Effector memory CD8-positive, alpha-beta T cell (primary cell): ENCODE results near the gene SIRT7.
"Not testable (repeated sequence)": the region's sequence is repeated elsewhere in the genome, so short reads cannot be mapped to it uniquely, and the experiment has no call there.

ENCODE experiments used
- ATAC-seq: fragments of 150-1000 bp; cut with Tn5 transposase; replicated peaks from 2 replicates; pipeline ENCODE4 v1.10.0; 2021; ENCODE audit warnings: mild to moderate bottlenecking, moderate library complexity
- DNase-seq, 3 experiments: peaks; one replicate each; pipeline ENCODE4 v3.0.0; 2021
- H3K27ac Mint-ChIP-seq, 2 donors: one replicate each; pipeline ENCODE4 v1.8.0; 2022; ENCODE audit warnings: mild to moderate bottlenecking in 2 of 2, mixed read lengths in 2 of 2, moderate library complexity in 2 of 2
- H3K27me3 Mint-ChIP-seq, 2 donors: one replicate each; pipeline ENCODE4 v1.8.0; 2022; ENCODE audit warnings: mixed read lengths in 2 of 2
- H3K36me3 Mint-ChIP-seq: one replicate; pipeline ENCODE4 v1.8.0; 2022; ENCODE audit warnings: mild to moderate bottlenecking, moderate library complexity, mixed read lengths; ENCODE audit not compliant: insufficient read depth
- H3K4me1 Mint-ChIP-seq, 2 donors: one replicate each; pipeline ENCODE4 v1.8.0; 2022; ENCODE audit warnings: low read depth in 2 of 2, mixed read lengths in 2 of 2
- H3K4me3 Mint-ChIP-seq, 2 donors: one replicate each; pipeline ENCODE4 v1.8.0; 2022; ENCODE audit warnings: mild to moderate bottlenecking in 2 of 2, mixed read lengths in 2 of 2, moderate library complexity in 2 of 2
- H3K9me3 Mint-ChIP-seq, 2 donors: one replicate each; pipeline ENCODE4 v1.8.0; 2022; ENCODE audit warnings: mixed read lengths in 2 of 2

Gene SIRT7

DNA sequence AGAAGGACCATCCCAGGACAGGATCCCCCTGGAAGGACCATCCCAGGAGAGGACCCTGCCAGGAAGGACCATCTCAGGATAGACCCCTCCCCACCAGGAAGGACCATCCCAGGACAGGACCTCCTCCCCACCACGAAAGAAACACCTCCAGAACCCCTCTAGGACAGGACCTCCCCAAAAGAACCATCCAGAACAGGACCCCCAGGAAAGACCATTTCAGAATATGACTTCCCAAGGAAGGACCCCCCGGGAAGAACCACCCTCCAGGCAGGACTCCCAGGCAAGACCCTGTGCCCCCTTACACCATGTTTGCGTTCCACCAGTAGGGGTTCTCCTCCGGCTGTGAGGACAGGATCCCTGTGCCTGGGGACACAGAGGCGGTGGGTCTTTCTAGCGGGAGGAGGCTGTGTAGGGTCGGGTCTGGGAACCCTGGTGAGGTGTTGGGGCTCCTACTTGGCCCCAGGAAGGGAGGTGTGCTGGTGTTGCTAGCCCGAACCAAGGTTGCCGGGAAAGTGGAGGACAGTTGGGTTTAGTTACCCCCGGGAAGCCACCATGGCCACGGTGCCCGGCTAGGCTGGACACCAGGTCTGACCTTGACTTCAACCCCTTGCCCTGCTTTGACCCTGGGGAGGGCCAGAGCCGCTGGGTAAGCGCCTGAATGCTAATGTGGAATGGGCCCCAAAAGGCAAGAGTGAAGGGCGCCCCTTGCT lies 40.8 kb upstream of the SIRT7 start:
- no peak for DNase-seq
- Mint-ChIP-seq H3K4me3 (peak overlapping the region; percentile 63 to 68), H3K9me3 (no peaks in the 10 kb centered on the region), H3K4me1 (peaks cover 0 to 2% of the 10 kb centered on the region in 2 donors), H3K27ac (no peak overlapping the region), H3K36me3 (no peaks in the 10 kb centered on the region), H3K27me3 (peaks cover 19 to 44% of the 10 kb centered on the region in 2 donors)
- ATAC-seq: no peak

DNA sequence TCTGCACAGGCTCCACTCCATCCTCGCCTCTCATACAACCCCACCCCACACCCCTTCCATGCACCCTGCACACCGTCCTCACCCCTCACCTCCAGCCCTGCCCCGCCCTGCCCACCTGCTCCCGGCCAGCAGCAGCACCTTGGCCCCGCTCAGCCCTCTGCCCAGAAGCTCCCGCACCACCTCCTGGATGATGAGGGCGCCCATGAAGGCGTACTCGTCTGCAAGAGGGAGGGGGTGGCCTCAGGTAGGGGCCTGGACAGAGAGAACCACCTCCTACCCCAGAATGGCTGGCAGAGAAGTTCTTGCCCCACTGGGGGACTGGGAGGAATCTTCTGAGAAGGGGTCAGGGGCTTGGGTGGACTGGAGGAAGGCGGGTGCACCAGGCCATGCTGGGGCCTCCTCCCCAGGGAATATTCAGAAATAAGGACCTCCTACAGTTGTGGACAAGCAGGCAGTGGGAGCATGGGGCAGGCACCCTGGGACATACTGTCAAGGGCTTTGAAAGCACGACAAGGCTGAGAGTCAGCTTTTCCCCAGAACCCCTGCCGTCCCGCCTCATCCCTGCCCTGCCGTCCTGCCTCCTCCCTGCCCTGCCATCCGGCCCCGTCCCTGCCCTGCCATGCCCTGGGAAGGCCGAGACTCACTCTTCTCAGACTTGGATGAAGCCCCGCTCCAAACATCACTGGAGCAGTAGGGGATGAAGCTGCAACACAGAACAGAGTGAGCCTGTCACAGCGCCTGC lies 39.9 kb upstream of the SIRT7 start:
- ATAC-seq (no peak), DNase-seq (no peak)
- Mint-ChIP-seq H3K4me1 (no peaks in the 10 kb centered on the region), H3K4me3 (peak overlapping the region; percentile 63 to 68), H3K27ac (no peak overlapping the region), H3K9me3 (no peaks in the 10 kb centered on the region), H3K36me3 (no peaks in the 10 kb centered on the region), H3K27me3 (peaks cover 18 to 35% of the 10 kb centered on the region in 2 donors)

DNA sequence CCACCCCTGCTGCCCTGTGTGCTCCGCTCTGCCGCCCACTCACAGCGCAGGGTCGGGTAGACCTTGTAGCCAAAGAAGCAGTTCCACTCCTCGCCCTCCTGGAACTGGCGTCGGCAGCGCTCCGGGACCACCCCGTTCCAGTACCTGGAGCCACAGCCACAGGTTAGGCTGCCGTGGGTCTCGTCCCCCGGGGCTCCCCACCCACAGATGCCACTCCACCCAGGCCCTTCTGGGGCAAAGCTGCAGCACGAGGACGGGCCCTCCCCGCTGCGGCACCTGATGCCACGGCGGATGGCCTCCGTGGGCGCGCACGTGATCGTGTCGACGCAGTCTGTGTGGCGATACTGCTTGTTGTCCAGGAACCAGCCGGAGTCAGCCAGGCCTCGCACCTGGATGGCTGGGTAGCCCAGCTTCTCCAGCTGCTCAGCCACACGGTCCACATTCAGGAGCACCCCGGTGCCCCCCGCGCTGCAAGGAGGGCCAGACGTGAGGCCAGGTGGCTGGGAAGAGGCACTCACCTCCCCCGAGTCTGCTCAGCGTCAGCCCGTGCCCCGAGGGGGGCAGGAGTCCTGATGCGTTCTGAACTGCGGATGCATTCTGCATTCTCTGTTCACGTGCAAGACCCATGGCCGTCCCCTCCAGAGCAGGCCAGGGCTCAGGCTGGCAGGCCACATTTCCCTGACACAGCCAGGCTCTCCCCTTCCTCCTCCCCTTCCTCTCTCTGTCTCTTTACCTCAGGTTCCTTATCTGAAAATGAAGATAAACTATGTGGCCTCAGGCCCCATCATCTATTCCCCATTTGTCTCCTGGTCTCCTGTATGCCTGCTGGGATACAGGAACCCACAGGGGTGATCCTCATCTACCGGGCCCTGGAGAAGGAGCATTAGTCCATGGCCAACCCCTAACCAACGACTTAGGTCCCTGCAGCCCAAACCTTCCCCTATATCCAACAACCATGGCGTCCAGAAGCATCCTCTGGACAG lies 38.9 kb upstream of the SIRT7 start:
- Mint-ChIP-seq H3K36me3 (no peaks in the 10 kb centered on the region), H3K4me1 (no peaks in the 10 kb centered on the region), H3K9me3 (no peaks in the 10 kb centered on the region), H3K4me3 (no peak overlapping the region), H3K27ac (no peak overlapping the region), H3K27me3 (peaks cover 18 to 25% of the 10 kb centered on the region in 2 donors)
- ATAC-seq (no peak), DNase-seq (no peak)

DNA sequence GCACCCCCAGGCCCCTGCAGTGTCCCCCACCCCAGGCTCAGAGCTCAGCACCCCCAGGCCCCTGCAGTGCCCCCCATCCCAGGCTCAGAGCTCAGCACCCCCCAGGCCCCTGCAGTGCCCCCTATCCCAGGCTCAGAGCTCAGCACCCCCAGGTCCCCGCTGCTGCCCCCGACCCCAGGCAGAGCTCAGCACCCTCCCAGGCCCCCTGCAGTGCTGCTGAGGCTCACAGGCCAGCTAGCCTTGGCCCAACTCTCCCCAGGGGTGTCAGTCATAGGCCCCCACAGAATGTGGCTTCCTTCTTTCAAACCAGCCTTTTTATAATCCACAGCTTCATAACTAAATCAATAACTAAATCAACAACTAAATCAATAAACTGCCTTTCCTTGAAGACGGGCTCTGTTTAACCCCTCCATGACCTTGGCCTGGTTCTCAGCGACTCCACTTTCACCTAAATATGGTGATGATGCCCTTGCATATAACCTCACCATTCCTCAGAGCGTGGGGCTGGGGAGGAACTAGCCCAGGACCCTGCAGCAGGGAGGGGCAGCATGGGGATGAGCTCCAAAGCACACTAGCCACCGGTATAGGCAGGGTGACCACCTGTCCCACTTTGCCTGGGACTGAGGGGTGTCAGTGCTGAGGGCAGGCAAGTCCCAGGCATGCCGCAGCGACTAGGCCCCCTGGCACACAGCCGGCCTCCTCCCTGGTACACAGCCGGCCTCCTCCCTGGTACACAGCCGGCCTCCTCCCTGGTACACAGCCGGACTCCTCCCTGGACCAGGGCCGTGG lies 38.0 kb upstream of the SIRT7 start:
- Mint-ChIP-seq H3K27ac (no peak overlapping the region), H3K9me3 (no peaks in the 10 kb centered on the region), H3K27me3 (peaks cover 18 to 25% of the 10 kb centered on the region in 2 donors), H3K36me3 (no peaks in the 10 kb centered on the region), H3K4me1 (no peaks in the 10 kb centered on the region), H3K4me3 (no peak overlapping the region)
- ATAC-seq (no peak), DNase-seq (no peak)

DNA sequence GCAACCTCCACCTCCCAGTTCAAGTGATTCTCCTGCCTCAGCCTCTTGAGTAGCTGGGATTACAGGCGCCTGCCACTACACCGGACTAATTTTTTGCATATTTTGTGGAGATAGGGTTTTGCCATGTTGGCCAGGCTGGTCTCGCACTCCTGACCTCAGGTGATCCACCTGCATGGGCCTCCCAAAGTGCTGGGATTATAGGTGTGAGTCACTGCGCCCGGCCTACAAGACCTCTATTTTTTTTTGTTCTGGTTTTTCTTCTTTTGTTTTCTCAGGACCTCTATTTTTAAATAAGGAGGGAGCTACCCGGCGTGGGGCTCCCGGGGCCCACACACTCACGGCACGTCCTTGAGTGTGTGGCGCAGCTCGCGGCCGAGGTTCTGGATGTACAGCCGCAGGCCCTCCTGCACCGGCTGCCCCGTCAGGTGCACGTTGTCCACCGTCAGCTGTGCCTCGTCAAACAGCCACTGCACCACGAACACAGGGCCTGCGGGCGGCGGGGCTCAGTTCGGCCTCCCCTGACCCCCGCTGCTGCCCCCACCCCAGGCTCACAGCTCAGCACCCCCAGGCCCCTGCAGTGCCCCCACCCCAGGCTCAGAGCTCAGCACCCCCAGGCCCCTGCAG lies 37.2 kb upstream of the SIRT7 start:
- ATAC-seq: no peak
- no peak for DNase-seq
- H3K36me3 Mint-ChIP-seq: no peaks in the 10 kb centered on the region
- H3K4me1 Mint-ChIP-seq: no peaks in the 10 kb centered on the region
- H3K27me3 Mint-ChIP-seq: peaks cover 18 to 25% of the 10 kb centered on the region in 2 donors
- no peak overlapping the region for H3K4me3 Mint-ChIP-seq
- no peak overlapping the region for H3K27ac Mint-ChIP-seq
- no peaks in the 10 kb centered on the region for H3K9me3 Mint-ChIP-seq

DNA sequence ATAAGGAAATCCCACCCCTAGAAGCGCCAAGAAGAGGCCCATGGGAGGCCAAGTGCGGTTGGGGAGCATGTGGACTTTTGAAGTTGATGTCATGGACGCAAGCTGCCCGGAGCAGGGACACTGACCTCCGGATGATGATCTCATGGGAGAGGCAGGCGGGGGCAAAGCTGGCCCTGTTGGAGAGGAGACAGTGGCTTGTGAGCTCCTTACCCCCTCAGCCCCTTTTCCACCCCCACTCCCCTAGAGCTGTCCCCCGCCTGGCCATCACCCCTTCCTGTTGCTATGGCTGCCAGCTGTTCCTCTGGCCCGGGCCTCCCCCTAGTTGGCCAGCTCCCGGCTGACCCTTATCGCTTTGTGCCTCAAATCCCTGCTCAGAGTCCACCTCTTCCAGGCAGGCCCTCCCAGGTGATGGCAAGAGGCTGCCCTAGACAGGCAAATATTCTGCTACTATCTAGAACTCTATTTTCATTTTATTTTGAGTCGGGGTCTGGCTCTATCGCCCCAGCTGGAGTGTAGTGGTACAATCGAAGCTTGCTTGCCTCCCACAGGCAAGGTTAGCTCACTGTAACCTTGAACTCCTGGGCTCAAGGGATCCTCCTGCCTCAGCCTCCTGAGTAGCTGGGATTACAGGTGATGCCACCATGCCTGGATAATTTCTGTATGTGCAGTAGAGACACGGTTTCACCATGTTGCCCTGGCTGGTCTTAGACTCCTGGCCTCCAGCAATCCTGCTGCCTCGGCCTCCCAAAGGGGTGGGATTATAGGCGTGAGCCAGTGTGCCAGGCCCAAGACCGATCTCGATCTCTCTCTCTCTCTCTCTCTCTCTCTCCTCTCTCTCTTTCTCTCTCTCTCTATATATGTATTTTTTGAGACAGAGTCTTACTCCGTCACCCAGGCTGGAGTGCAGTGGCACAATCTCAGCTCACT lies 36.4 kb upstream of the SIRT7 start:
- no peak for ATAC-seq
- H3K27ac Mint-ChIP-seq: no peak overlapping the region
- H3K27me3 Mint-ChIP-seq: peaks cover 18 to 25% of the 10 kb centered on the region in 2 donors
- no peaks in the 10 kb centered on the region for H3K36me3 Mint-ChIP-seq
- H3K4me1 Mint-ChIP-seq: no peaks in the 10 kb centered on the region
- H3K4me3 Mint-ChIP-seq: no peak overlapping the region
- no peak for DNase-seq
- no peaks in the 10 kb centered on the region for H3K9me3 Mint-ChIP-seq

DNA sequence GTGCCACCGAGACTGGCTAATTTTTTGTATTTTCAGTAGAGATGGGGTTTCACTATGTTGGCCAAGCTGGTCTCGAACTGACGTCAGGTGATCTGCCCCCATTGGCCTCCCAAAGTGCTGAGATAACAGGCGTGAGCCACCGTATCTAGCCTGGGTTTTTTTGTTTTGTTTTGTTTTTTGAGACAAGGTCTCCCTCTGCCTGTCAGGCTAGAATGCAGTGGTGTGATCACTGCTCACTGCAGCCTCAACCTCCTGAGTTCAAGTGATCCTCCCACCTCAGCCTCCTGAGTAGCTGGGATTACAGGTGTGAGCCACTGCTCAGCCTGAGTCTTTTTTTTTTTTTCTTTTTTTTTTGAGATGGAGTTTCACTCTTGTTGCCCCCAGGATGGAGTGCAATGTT lies 35.5 kb upstream of the SIRT7 start:
- not testable (repeated sequence) for DNase-seq, H3K4me3 Mint-ChIP-seq, H3K9me3 Mint-ChIP-seq, ATAC-seq, H3K27ac Mint-ChIP-seq, H3K4me1 Mint-ChIP-seq, H3K36me3 Mint-ChIP-seq
- H3K27me3 Mint-ChIP-seq: peaks cover 11 to 24% of the 10 kb centered on the region in 2 donors

DNA sequence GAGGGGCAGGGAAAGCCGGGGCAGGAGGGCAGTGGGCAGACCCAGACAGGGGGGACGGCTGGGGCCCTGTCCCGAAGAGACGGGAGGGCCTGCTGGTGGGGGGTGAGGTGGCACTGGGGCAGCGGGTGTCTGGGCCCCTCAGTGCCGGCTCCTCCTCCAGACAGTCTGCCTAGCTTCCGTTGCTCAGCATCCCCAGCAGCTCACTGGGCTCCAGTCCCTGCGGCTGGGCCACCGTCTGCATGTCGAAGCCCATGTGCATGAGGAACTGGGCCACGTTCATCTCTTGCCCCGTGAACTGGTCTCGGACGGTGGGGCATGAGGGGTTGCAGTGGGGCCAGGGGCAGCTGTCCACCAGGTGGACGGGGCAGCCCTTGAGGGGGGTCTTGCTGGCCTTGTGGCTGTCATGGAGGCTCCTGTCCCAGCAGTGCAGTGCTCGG lies 34.8 kb upstream of the SIRT7 start:
- Mint-ChIP-seq H3K9me3 (no peaks in the 10 kb centered on the region), H3K27me3 (peaks cover 5 to 19% of the 10 kb centered on the region in 2 donors), H3K4me1 (no peaks in the 10 kb centered on the region), H3K4me3 (no peak overlapping the region), H3K27ac (no peak overlapping the region), H3K36me3 (no peaks in the 10 kb centered on the region)
- ATAC-seq: no peak
- DNase-seq: no peak

DNA sequence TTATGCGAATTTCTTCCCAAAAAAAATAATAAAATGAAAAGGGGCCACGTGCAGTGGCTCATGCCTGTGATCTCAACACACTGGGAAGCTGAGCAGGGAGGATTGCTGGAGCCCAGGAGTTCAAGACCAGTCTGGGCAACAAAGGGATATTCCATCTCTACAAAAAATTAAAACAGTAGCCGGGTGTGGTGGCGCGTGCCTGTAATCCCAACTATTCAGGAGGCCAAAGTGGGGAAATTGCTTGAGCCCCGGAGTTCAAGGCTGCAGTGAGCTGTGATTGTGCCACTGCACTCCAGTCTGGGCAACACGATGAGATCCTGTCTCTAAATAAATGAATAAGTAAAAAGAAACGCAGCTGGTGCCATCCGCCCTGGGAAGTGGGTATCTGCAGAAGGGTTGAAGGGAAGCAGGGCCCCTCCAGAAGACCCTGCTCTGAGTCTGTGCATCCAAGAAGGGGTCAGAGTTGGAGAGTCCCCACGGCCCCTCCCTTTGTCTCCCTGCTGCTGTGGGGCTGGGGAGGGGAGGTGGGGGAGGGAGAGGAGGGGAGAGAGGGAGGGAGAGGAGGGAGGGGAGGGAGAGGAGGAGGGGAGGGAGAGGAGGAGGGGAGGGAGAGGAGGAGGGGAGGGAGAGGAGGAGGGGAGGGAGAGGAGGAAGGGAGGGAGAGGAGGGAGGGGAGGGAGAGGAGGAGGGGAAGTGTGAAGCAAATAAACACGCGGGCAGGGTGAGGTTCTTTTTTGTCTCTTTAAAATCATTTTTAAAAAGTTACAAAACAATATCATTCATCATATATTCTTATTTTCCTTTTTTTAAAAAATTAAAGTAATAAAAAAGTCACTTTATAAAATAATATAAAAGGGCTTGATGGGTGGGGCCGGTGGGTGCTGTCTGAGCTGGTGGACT lies 34.1 kb upstream of the SIRT7 start:
- no peak overlapping the region for H3K4me3 Mint-ChIP-seq
- no peak for ATAC-seq
- no peaks in the 10 kb centered on the region for H3K4me1 Mint-ChIP-seq
- no peak for DNase-seq
- no peaks in the 10 kb centered on the region for H3K9me3 Mint-ChIP-seq
- H3K27me3 Mint-ChIP-seq: peaks cover under 1 to 16% of the 10 kb centered on the region in 2 donors
- H3K27ac Mint-ChIP-seq: no peak overlapping the region
- no peaks in the 10 kb centered on the region for H3K36me3 Mint-ChIP-seq

DNA sequence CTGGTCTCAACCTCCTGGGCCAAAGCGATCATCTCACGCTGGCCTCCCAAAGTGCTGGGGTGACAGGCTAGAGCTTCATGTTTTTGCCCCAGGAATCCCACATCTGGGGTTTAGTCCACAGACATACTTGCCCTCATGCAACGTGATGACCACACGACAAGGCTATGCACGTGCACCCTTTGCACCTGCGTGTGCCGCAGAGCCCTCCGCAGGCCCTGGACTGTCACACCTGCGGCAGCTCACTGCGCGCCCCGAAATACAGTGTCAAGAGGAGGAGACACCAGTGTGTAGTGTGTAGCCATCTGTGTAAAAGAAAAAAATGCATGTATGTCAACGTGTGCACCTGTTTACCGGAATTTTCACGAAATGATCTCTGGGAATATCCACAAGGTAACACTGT lies 32.5 kb upstream of the SIRT7 start:
- no peaks in the 10 kb centered on the region for H3K9me3 Mint-ChIP-seq
- no peak overlapping the region for H3K4me3 Mint-ChIP-seq
- ATAC-seq (no peak), DNase-seq (no peak)
- H3K36me3 Mint-ChIP-seq: no peaks in the 10 kb centered on the region
- H3K27me3 Mint-ChIP-seq: peaks cover 0 to 17% of the 10 kb centered on the region in 2 donors
- H3K4me1 Mint-ChIP-seq: no peaks in the 10 kb centered on the region
- no peak overlapping the region for H3K27ac Mint-ChIP-seq
